HL-60 (cell line): ENCODE measurements around the gene LRRC74B.

Source experiments
- DNase-seq, 2 experiments: peaks; one replicate each; pipeline ENCODE4 v3.0.0-alpha.2; 2010 to 2020; ENCODE audit warnings: low read depth in 1 of 2, low spot score in 1 of 2
- H3K27ac ChIP-seq: fragments of 250-450 bp; sonication (Bioruptor Pico); replicated peaks from 2 replicates; pipeline ENCODE4 v1.5.1; 2020; ENCODE audit warnings: mild to moderate bottlenecking, moderate library complexity
- H3K27me3 ChIP-seq: fragments of 250-450 bp; sonication (Bioruptor Pico); 2 replicates; pipeline ENCODE4 v1.5.1; 2021; ENCODE audit warnings: mild to moderate bottlenecking, moderate library complexity; ENCODE audit not compliant: insufficient read depth, poor library complexity, severe bottlenecking
- H3K4me3 ChIP-seq: replicated peaks from 2 replicates; pipeline ENCODE4 v1.5.1; 2011; ENCODE audit warnings: mild to moderate bottlenecking, control low read depth, low read length; ENCODE audit not compliant: insufficient read depth
- CTCF ChIP-seq: IDR thresholded peaks from one replicate; pipeline ENCODE4 v1.5.1; 2011; ENCODE audit warnings: low read length, control low read depth, inconsistent platforms; ENCODE audit not compliant: insufficient read depth
- GABPA ChIP-seq: IDR thresholded peaks from 2 replicates; pipeline ENCODE4 v1.6.1; 2012; ENCODE audit warnings: low read depth
- POLR2AphosphoS5 ChIP-seq: IDR thresholded peaks from 2 replicates; pipeline ENCODE4 v1.6.1; 2012; ENCODE audit warnings: low read depth
- SPI1 ChIP-seq: IDR thresholded peaks from 2 replicates; pipeline ENCODE4 v1.6.1; 2012; ENCODE audit warnings: low read depth, mild to moderate bottlenecking, borderline replicate concordance
- TF ChIP-seq, protein P1 (sequence below): IDR thresholded peaks from 2 replicates; pipeline ENCODE4 v1.6.1; 2012; ENCODE audit warnings: low read depth; ENCODE audit not compliant: insufficient replicate concordance

Gene LRRC74B

DNA sequence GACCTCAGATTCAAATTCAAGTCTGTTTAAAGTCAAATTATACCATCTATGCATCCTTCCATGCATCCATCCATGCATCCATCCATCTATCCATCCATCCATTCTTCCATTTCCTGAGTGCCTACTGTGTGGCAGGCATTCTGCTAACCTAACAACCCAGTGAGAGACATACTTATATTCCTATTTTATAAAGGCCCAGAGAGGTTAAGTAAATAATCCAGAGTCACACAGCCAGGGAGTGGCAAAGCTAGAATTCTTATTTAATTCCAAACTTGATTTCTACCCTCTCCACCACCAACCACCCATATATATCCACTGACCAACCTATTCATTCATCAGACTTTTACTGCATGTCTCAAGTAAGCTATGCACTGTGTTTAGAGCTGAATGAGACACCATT is 53.8 kb downstream of the LRRC74B start:
- TF ChIP-seq GABPA: no peak
- no peak for TF ChIP-seq SPI1
- no peak for TF ChIP-seq POLR2AphosphoS5
- no peak for TF ChIP-seq CTCF
- TF ChIP-seq, protein P1, sequence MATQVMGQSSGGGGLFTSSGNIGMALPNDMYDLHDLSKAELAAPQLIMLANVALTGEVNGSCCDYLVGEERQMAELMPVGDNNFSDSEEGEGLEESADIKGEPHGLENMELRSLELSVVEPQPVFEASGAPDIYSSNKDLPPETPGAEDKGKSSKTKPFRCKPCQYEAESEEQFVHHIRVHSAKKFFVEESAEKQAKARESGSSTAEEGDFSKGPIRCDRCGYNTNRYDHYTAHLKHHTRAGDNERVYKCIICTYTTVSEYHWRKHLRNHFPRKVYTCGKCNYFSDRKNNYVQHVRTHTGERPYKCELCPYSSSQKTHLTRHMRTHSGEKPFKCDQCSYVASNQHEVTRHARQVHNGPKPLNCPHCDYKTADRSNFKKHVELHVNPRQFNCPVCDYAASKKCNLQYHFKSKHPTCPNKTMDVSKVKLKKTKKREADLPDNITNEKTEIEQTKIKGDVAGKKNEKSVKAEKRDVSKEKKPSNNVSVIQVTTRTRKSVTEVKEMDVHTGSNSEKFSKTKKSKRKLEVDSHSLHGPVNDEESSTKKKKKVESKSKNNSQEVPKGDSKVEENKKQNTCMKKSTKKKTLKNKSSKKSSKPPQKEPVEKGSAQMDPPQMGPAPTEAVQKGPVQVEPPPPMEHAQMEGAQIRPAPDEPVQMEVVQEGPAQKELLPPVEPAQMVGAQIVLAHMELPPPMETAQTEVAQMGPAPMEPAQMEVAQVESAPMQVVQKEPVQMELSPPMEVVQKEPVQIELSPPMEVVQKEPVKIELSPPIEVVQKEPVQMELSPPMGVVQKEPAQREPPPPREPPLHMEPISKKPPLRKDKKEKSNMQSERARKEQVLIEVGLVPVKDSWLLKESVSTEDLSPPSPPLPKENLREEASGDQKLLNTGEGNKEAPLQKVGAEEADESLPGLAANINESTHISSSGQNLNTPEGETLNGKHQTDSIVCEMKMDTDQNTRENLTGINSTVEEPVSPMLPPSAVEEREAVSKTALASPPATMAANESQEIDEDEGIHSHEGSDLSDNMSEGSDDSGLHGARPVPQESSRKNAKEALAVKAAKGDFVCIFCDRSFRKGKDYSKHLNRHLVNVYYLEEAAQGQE: no peak
- H3K4me3 ChIP-seq: no peak overlapping the region
- no peak overlapping the region for H3K27ac ChIP-seq
- no peak for DNase-seq
- no peaks in the 10 kb centered on the region for H3K27me3 ChIP-seq

- Histone ChIP-seq H3K27ac (no peak overlapping the region), H3K27me3 (no peaks in the 10 kb centered on the region), H3K4me3 (no peak overlapping the region)
- TF ChIP-seq POLR2AphosphoS5 (no peak), SPI1 (no peak), CTCF (no peak), GABPA (no peak)
- TF ChIP-seq, protein P1: no peak
- DNase-seq: no peak
Measured at GRCh38 chr22:21100149-21101032, 54.6 kb downstream of the LRRC74B start.

DNA sequence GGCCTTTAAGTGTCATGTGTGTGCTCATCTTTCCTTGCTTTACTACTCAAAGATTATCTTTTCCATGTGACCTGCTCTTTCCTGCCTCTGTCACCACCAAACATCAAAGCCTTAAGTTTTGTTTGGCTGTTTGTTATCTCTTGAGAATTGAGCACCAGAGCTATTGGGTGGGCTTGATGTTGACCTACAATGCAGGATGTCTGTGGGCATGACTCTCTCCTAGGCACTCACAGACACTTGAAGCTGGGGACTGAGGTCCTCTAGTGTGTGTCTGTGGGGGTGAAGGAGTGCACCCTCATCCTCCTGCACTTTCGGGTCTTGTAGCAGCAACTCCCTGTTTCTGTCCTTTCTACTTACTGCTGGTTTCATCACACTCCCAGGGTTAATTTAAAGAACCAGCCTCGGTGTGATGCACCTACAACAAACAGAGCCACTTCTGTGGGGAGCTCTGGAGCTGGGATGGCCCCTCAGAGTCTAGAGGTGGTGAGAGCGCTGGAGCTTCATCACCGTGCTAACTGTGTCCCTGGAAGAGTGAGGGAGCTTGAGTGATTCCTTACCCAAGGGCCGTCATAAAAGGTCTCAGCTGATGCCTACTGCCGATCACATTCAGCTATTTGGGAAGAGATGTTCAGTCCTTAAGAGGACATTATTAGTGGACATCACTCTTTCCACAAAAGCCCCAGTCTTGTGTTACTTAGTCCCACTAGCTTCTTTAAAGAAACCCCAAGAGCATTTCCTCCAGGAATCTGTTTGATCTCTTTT is 56.3 kb downstream of the LRRC74B start:
- no peak overlapping the region for H3K4me3 ChIP-seq
- no peak overlapping the region for H3K27ac ChIP-seq
- H3K27me3 ChIP-seq: no peaks in the 10 kb centered on the region
- DNase-seq: no peak
- TF ChIP-seq, protein P1: no peak
- no peak for TF ChIP-seq SPI1
